Activated CD4-positive, alpha-beta T cell treated with anti-CD3 and anti-CD28 coated beads, Interleukin-2, amount 10 ng/mL, durations not matched to agents 24 days and 14 days (primary cell): ENCODE measurements around the gene HSPA12B. TPM values are rescaled to one million over a fixed set of nuclear protein-coding genes. Genes with fewer than 3 reads are reported as not detected.

Experiments used
- DNase-seq: peaks from one replicate; pipeline ENCODE4 v3.0.0; 2022
- H3K27ac Mint-ChIP-seq: one replicate; pipeline ENCODE4 v1.8.0; 2022; ENCODE audit warnings: mild to moderate bottlenecking, mixed read lengths
- H3K27me3 Mint-ChIP-seq: one replicate; pipeline ENCODE4 v1.8.0; 2022; ENCODE audit warnings: mixed read lengths
- H3K36me3 Mint-ChIP-seq: one replicate; pipeline ENCODE4 v1.8.0; 2022; ENCODE audit warnings: low read depth, mild to moderate bottlenecking, mixed read lengths
- H3K4me1 Mint-ChIP-seq: one replicate; pipeline ENCODE4 v1.8.0; 2021; ENCODE audit warnings: mixed read lengths
- H3K4me3 Mint-ChIP-seq: one replicate; pipeline ENCODE4 v1.8.0; 2022; ENCODE audit warnings: mild to moderate bottlenecking, moderate library complexity, mixed read lengths
- H3K9me3 Mint-ChIP-seq: one replicate; pipeline ENCODE4 v1.8.0; 2021; ENCODE audit warnings: mixed read lengths
- intact Hi-C: fragments of 100-400 bp; cut with micrococcal nuclease; formaldehyde crosslinking; loops from one replicate; pipeline ENCODE4 v1.15.1; 2023
- total RNA-seq: library from RNA; stranded (reverse); gene quantifications from 2 replicates; pipeline ENCODE4 v1.2.3, GENCODE V29; 2022

HSPA12B gene
- total RNA-seq, 1 donor from 2014 or later: not detected

GRCh38 chr20:3794701-3795420 is 62.4 kb downstream of the HSPA12B start:
- DNase-seq: no peak
- peaks cover 36% of the 10 kb centered on the region for H3K4me1 Mint-ChIP-seq
- peak overlapping the region; percentile 96 for H3K27ac Mint-ChIP-seq
- peak overlapping the region; percentile 97 for H3K4me3 Mint-ChIP-seq
- no peaks in the 10 kb centered on the region for H3K27me3 Mint-ChIP-seq
- intact Hi-C loops: loop anchor here (1.0 to 5.0 kb wide), 3 partner anchors 8 to 217 kb away; no protein-coding TSS in a partner anchor
- H3K36me3 Mint-ChIP-seq: peaks cover 17% of the 10 kb centered on the region
- H3K9me3 Mint-ChIP-seq: no peaks in the 10 kb centered on the region

GRCh38 chr20:3795511-3796468 is 63.3 kb downstream of the HSPA12B start, which contains the start of gene CDC25B:
Gene CDC25B, plus strand, starts transcription at chr20:3796310. Its CDS starts 222 bp downstream, at chr20:3796532.
- peak; percentile 96 for DNase-seq
- peaks cover 25% of the 10 kb centered on the region for H3K36me3 Mint-ChIP-seq
- H3K27ac Mint-ChIP-seq: peak within 1 kb of the TSS; percentile 96
- H3K4me1 Mint-ChIP-seq: peaks cover 44% of the 10 kb centered on the region
- no peaks in the 10 kb centered on the region for H3K27me3 Mint-ChIP-seq
- H3K4me3 Mint-ChIP-seq: peak within 1 kb of the TSS; percentile 97
- H3K9me3 Mint-ChIP-seq: no peaks in the 10 kb centered on the region
- intact Hi-C loops: loop anchor here (1.0 to 5.0 kb wide), 6 partner anchors 8 to 217 kb away; partner anchors contain the start of genes AP5S1 and MAVS

- H3K27ac Mint-ChIP-seq: peak overlapping the region; percentile 92
Measured at GRCh38 chr20:3796477-3797225, 64.2 kb downstream of the HSPA12B start.

GRCh38 chr20:3797226-3797545 is 64.7 kb downstream of the HSPA12B start:
- intact Hi-C loops: loop anchor here (2.0 to 5.0 kb wide), 2 partner anchors 50 to 215 kb away; partner anchors contain the start of gene MAVS
- H3K36me3 Mint-ChIP-seq: peaks cover 38% of the 10 kb centered on the region
- H3K27me3 Mint-ChIP-seq: no peaks in the 10 kb centered on the region
- no peak for DNase-seq
- H3K9me3 Mint-ChIP-seq: no peaks in the 10 kb centered on the region
- peaks cover 46% of the 10 kb centered on the region for H3K4me1 Mint-ChIP-seq
- peak overlapping the region; percentile 92 for H3K27ac Mint-ChIP-seq
- H3K4me3 Mint-ChIP-seq: peak overlapping the region; percentile 97

More at GRCh38 chr20:3796477-3797225, 64.2 kb downstream of the HSPA12B start:
- peaks cover 46% of the 10 kb centered on the region for H3K4me1 Mint-ChIP-seq
- peaks cover 33% of the 10 kb centered on the region for H3K36me3 Mint-ChIP-seq
- no peaks in the 10 kb centered on the region for H3K27me3 Mint-ChIP-seq
- H3K9me3 Mint-ChIP-seq: no peaks in the 10 kb centered on the region
- peak; percentile 75 for DNase-seq
- H3K4me3 Mint-ChIP-seq: peak overlapping the region; percentile 97
- intact Hi-C loops: loop anchor here (1.0 to 5.0 kb wide), 4 partner anchors 15 to 216 kb away; partner anchors contain the start of genes AP5S1 and MAVS

GRCh38 chr20:3797592-3798372 is 65.3 kb downstream of the HSPA12B start:
- DNase-seq: peak; percentile 88
- H3K36me3 Mint-ChIP-seq: peaks cover 43% of the 10 kb centered on the region
- H3K27me3 Mint-ChIP-seq: no peaks in the 10 kb centered on the region
- no peaks in the 10 kb centered on the region for H3K9me3 Mint-ChIP-seq
- peak overlapping the region; percentile 97 for H3K4me3 Mint-ChIP-seq
- H3K4me1 Mint-ChIP-seq: peaks cover 50% of the 10 kb centered on the region
- intact Hi-C loops: loop anchor here (2.0 to 5.0 kb wide), 2 partner anchors 49 to 215 kb away; partner anchors contain the start of gene MAVS
- H3K27ac Mint-ChIP-seq: peak overlapping the region; percentile 92

- Mint-ChIP-seq H3K27ac (peak overlapping the region; percentile 92), H3K36me3 (peaks cover 48% of the 10 kb centered on the region), H3K9me3 (no peaks in the 10 kb centered on the region), H3K27me3 (no peaks in the 10 kb centered on the region), H3K4me1 (peaks cover 52% of the 10 kb centered on the region), H3K4me3 (peak overlapping the region; percentile 97)
- intact Hi-C loops: loop anchor here (5.0 kb wide), 1 partner anchor 214 kb away; no protein-coding TSS in a partner anchor
- DNase-seq: no peak
Measured at GRCh38 chr20:3798373-3798768, 65.9 kb downstream of the HSPA12B start.

- peak overlapping the region; percentile 97 for H3K4me3 Mint-ChIP-seq
- intact Hi-C loops: loop anchor here (5.0 kb wide), 1 partner anchor 213 kb away; no protein-coding TSS in a partner anchor
- H3K36me3 Mint-ChIP-seq: peaks cover 53% of the 10 kb centered on the region
Measured at GRCh38 chr20:3798908-3799248, 66.4 kb downstream of the HSPA12B start.

GRCh38 chr20:3800256-3800877 is 67.9 kb downstream of the HSPA12B start:
- peak overlapping the region; percentile 97 for H3K4me3 Mint-ChIP-seq
- H3K27me3 Mint-ChIP-seq: no peaks in the 10 kb centered on the region
- intact Hi-C loops: no loop called here
- no peaks in the 10 kb centered on the region for H3K9me3 Mint-ChIP-seq
- H3K27ac Mint-ChIP-seq: peak overlapping the region; percentile 77
- no peak for DNase-seq
- peaks cover 65% of the 10 kb centered on the region for H3K36me3 Mint-ChIP-seq
- peaks cover 62% of the 10 kb centered on the region for H3K4me1 Mint-ChIP-seq

More at GRCh38 chr20:3798908-3799248, 66.4 kb downstream of the HSPA12B start:
- peaks cover 57% of the 10 kb centered on the region for H3K4me1 Mint-ChIP-seq
- no peaks in the 10 kb centered on the region for H3K27me3 Mint-ChIP-seq
- H3K9me3 Mint-ChIP-seq: no peaks in the 10 kb centered on the region
- no peak for DNase-seq
- peak overlapping the region; percentile 85 for H3K27ac Mint-ChIP-seq

- H3K4me3 Mint-ChIP-seq: no peak overlapping the region
- peaks cover 63% of the 10 kb centered on the region for H3K4me1 Mint-ChIP-seq
- H3K27ac Mint-ChIP-seq: peak overlapping the region; percentile 48
- no peaks in the 10 kb centered on the region for H3K9me3 Mint-ChIP-seq
- H3K27me3 Mint-ChIP-seq: no peaks in the 10 kb centered on the region
- no peak for DNase-seq
- peaks cover 70% of the 10 kb centered on the region for H3K36me3 Mint-ChIP-seq
- intact Hi-C loops: no loop called here
Measured at GRCh38 chr20:3800878-3801260, 68.4 kb downstream of the HSPA12B start.

- H3K9me3 Mint-ChIP-seq: no peaks in the 10 kb centered on the region
- H3K4me1 Mint-ChIP-seq: peaks cover 65% of the 10 kb centered on the region
- no peak for DNase-seq
- H3K27ac Mint-ChIP-seq: peak overlapping the region; percentile 58
- intact Hi-C loops: no loop called here
- H3K36me3 Mint-ChIP-seq: peaks cover 73% of the 10 kb centered on the region
- H3K27me3 Mint-ChIP-seq: no peaks in the 10 kb centered on the region
- no peak overlapping the region for H3K4me3 Mint-ChIP-seq
Measured at GRCh38 chr20:3801299-3801698, 68.8 kb downstream of the HSPA12B start.

GRCh38 chr20:3801846-3802245 is 69.4 kb downstream of the HSPA12B start:
- peaks cover 65% of the 10 kb centered on the region for H3K4me1 Mint-ChIP-seq
- no peak overlapping the region for H3K4me3 Mint-ChIP-seq
- H3K27ac Mint-ChIP-seq: no peak overlapping the region
- no peaks in the 10 kb centered on the region for H3K9me3 Mint-ChIP-seq
- no peak for DNase-seq
- intact Hi-C loops: no loop called here
- H3K36me3 Mint-ChIP-seq: peaks cover 76% of the 10 kb centered on the region
- no peaks in the 10 kb centered on the region for H3K27me3 Mint-ChIP-seq
